ENCODE measurements around the gene CAMKK2.
A peak's percentile ranks its signal among the peaks of the same experiment; 100 is the strongest.

The CAMKK2 gene

DNA sequence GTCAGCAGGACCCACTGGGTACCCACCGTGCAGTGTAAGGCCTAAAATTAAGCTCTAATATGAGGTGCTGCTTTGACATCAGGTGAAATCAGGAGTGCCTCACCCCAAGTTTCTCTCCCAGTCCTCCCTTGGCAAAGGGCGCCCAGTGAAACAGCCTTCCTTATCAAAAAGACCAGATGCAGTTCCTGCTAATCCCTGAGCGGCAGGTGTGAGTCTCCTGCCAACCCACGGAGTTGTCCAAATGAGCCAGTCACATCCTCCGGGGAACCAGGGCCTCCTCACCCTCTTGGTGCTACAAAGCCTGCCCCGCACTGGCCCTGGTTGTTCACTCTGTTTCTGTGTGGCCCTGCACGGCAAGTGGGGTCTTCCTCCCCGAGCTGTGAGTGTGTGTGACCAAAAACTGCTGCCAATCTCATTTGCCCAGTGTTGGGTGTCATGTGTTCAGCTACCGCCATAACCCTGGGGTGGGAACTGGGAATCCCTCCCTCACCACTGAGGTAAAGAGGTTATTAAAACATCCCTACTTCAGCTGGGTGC lies 106.8 kb downstream of the CAMKK2 start:
- DNase-seq, result peak in 1 of 14 donors; percentile 58

DNA sequence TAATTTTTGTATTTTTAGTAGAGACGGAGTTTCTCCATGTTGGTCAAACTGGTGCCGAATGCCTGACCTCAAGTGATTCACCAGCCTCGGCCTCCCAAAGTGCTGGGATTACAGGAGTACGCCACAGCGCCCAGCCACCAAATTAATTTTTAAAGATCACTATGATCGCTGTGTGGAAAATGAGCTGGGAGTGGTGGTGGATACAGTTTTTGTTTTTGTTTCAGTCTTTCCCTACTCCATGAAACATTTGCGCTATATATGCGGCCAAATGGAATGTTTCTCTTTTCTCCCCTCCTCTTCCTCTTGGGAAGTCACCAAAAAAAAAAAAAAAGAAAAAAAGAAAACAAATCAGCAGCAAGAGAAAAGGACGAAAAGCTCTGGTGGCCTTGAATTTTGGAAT lies 107.4 kb downstream of the CAMKK2 start:
- no peak for DNase-seq

DNA sequence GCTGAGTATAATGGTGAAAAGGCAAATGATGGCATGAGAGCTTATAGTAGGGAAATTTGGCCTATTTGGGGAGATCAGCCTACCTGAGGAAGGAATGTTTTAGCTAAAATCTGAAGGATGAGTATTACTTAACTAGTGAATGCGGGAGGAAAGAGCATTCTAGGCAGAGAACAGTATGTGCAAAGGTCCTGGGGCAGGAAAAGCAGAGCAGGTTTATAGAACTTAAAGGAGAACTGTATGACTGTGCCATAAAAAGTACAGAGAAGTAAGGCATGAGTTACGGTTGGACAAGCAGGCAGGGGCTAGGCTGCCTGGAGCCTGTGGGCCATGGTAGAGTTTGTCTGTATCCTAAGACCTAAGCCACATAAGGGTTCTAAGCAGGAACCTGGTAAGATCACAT lies 108.3 kb downstream of the CAMKK2 start:
- no peak for DNase-seq

Measured in C1 segment of cervical spinal cord (tissue), 14 donors.